Measurements from ENCODE around the gene ANKRD37.

The ANKRD37 gene

GRCh38 chr4:185363251-185363650 is 33.4 kb upstream of the ANKRD37 start:
- TF ChIP-seq CTCF (IDR thresholded peaks at IDR 0.05; ENCODE audit: insufficient read depth, low read length, missing control alignments), result no peak
- no peak for DNase-seq (ENCODE audit: low read depth, low spot score)
- H3K4me3 ChIP-seq (ENCODE audit: low read depth, low read length), result no peak overlapping the region
- CTCF ChIA-PET, result no interaction called here
- POLR2A ChIA-PET, result no interaction called here

GRCh38 chr4:185364886-185365285 is 31.8 kb upstream of the ANKRD37 start:
- CTCF ChIA-PET, result interaction anchor here (1.5 kb wide), 1 partner anchor 13 kb away, joined by 6 read pairs; no protein-coding TSS in a partner anchor

GRCh38 chr4:185369731-185370130 is 26.9 kb upstream of the ANKRD37 start:
- POLR2A ChIA-PET, result no interaction called here
- DNase-seq (ENCODE audit: low read depth, low spot score), result no peak
- CTCF ChIA-PET, result interaction anchor here (1.2 kb wide), 1 partner anchor 186 kb away, joined by 3 read pairs; no protein-coding TSS in a partner anchor
- H3K4me3 ChIP-seq (ENCODE audit: low read depth, low read length), result no peak overlapping the region
- no peak for TF ChIP-seq CTCF (IDR thresholded peaks at IDR 0.05; ENCODE audit: insufficient read depth, low read length, missing control alignments)

More at GRCh38 chr4:185364886-185365285, 31.8 kb upstream of the ANKRD37 start:
- DNase-seq (ENCODE audit: low read depth, low spot score), result no peak
- TF ChIP-seq CTCF (IDR thresholded peaks at IDR 0.05; ENCODE audit: insufficient read depth, low read length, missing control alignments), result no peak
- POLR2A ChIA-PET, result no interaction called here
- no peak overlapping the region for H3K4me3 ChIP-seq (ENCODE audit: low read depth, low read length)

- CTCF ChIA-PET, result interaction anchor here (1.2 kb wide), 1 partner anchor 187 kb away, joined by 3 read pairs; no protein-coding TSS in a partner anchor
- POLR2A ChIA-PET, result no interaction called here
- DNase-seq (ENCODE audit: low read depth, low spot score), result no peak
- no peak for TF ChIP-seq CTCF (IDR thresholded peaks at IDR 0.05; ENCODE audit: insufficient read depth, low read length, missing control alignments)
- H3K4me3 ChIP-seq (ENCODE audit: low read depth, low read length), result no peak overlapping the region
Measured at GRCh38 chr4:185370268-185370949, 26.2 kb upstream of the ANKRD37 start.

GRCh38 chr4:185371702-185372101 is 24.9 kb upstream of the ANKRD37 start:
- CTCF ChIA-PET, result no interaction called here
- no peak for TF ChIP-seq CTCF (IDR thresholded peaks at IDR 0.05; ENCODE audit: insufficient read depth, low read length, missing control alignments)
- POLR2A ChIA-PET, result no interaction called here

GRCh38 chr4:185374027-185374426 is 22.6 kb upstream of the ANKRD37 start:
- ChIA-PET POLR2A (no interaction called here), CTCF (no interaction called here)
- DNase-seq (ENCODE audit: low read depth, low spot score), result no peak
- TF ChIP-seq CTCF (IDR thresholded peaks at IDR 0.05; ENCODE audit: insufficient read depth, low read length, missing control alignments), result no peak
- H3K4me3 ChIP-seq (ENCODE audit: low read depth, low read length), result no peak overlapping the region

More at GRCh38 chr4:185371702-185372101, 24.9 kb upstream of the ANKRD37 start:
- DNase-seq (ENCODE audit: low read depth, low spot score), result no peak
- H3K4me3 ChIP-seq (ENCODE audit: low read depth, low read length), result no peak overlapping the region
